Vagina (tissue), 2 donors: Measurements from ENCODE around the gene DUSP8.

Experiments
- POLR2A ChIP-seq, 2 donors: fragments of 450-650 bp; IDR thresholded peaks; one replicate each; pipeline ENCODE4 v1.6.1; 2017; ENCODE audit warnings: antibody characterized with exemption in 2 of 2, mild to moderate bottlenecking in 2 of 2, moderate library complexity in 2 of 2
- POLR2AphosphoS5 ChIP-seq, 2 donors: sonication (generic); formaldehyde crosslinking; IDR thresholded peaks; one replicate each; pipeline ENCODE4 v1.9.0; 2017; ENCODE audit warnings: antibody characterized with exemption in 2 of 2, mild to moderate bottlenecking in 2 of 2, low read depth in 1 of 2; ENCODE audit not compliant: insufficient read depth in 1 of 2
- TF ChIP-seq, protein P1 (sequence below), 3 experiments: fragments of 450-650 bp in 2 of 3; fragments of 200-600 bp in 1 of 3; sonication (generic) in 1 of 3; IDR thresholded peaks; one replicate each; pipeline ENCODE4 v1.5.1; 2017 to 2019; ENCODE audit warnings: antibody characterized with exemption in 3 of 3, mild to moderate bottlenecking in 2 of 3, moderate library complexity in 2 of 3

GRCh38 chr11:1563697-1564534 is 8.2 kb downstream of the DUSP8 start:
- TF ChIP-seq, protein P1, sequence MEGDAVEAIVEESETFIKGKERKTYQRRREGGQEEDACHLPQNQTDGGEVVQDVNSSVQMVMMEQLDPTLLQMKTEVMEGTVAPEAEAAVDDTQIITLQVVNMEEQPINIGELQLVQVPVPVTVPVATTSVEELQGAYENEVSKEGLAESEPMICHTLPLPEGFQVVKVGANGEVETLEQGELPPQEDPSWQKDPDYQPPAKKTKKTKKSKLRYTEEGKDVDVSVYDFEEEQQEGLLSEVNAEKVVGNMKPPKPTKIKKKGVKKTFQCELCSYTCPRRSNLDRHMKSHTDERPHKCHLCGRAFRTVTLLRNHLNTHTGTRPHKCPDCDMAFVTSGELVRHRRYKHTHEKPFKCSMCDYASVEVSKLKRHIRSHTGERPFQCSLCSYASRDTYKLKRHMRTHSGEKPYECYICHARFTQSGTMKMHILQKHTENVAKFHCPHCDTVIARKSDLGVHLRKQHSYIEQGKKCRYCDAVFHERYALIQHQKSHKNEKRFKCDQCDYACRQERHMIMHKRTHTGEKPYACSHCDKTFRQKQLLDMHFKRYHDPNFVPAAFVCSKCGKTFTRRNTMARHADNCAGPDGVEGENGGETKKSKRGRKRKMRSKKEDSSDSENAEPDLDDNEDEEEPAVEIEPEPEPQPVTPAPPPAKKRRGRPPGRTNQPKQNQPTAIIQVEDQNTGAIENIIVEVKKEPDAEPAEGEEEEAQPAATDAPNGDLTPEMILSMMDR (IDR thresholded peaks at IDR 0.05), result no peak
- TF ChIP-seq POLR2A (IDR thresholded peaks at IDR 0.05) (no peak), POLR2AphosphoS5 (IDR thresholded peaks at IDR 0.05; ENCODE audit: insufficient read depth in 1 of 2, low read depth in 1 of 2) (no peak)
